HCT116 (cell line): Measurements from ENCODE around the gene ARCN1. TPM values are rescaled to one million over a fixed set of nuclear protein-coding genes. Genes with fewer than 3 reads are reported as not detected.
"Not testable (repeated sequence)": the region's sequence is repeated elsewhere in the genome, so short reads cannot be mapped to it uniquely, and the experiment has no call there.

ENCODE experiments used
- ATAC-seq: fragments of 200-7000 bp; cut with Tn5 transposase; 2 replicates; pipeline ENCODE4 v1.9.1; 2020; ENCODE audit warnings: mild to moderate bottlenecking, moderate library complexity
- BruUV-seq: library from RNA; stranded (reverse); fragments of 400-500 nt; replicated peaks from 2 replicates; lab custom pipeline; 2021; lab: Mats Ljungman, UMichigan
- CTCF ChIA-PET: fragments of 300-600 bp; sonication (Branson Sonifier 250); formaldehyde crosslinking; loops from one replicate; lab custom pipeline; 2021; ENCODE audit warnings: antibody characterized with exemption; lab: Charles Lee
- POLR2A ChIA-PET: fragments of 300-600, 350-600 bp; sonication (Branson Sonifier 250); formaldehyde crosslinking; loops from one replicate; lab custom pipeline; 2021; ENCODE audit warnings: antibody characterized with exemption; lab: Charles Lee
- RAD21 ChIA-PET, 2 experiments: fragments of 300-600 bp; sonication (Branson Sonifier 250); formaldehyde crosslinking; loops; one replicate each; lab custom pipeline; 2023; ENCODE audit warnings: low total read pairs in 2 of 2; ENCODE audit not compliant: uncharacterized antibody in 2 of 2, unreplicated experiment in 2 of 2, low non-redundant PET in 1 of 2; lab: Charles Lee
- DNase-seq: peaks from one replicate; pipeline ENCODE4 v3.0.0-alpha.2; 2010; ENCODE audit warnings: low read depth, low spot score
- H2AFZ ChIP-seq: fragments of 200-600 bp; shearing (Covaris generic), sonication (generic); 2 replicates; pipeline ENCODE4 v1.6.1; 2017; ENCODE audit warnings: low read depth, mixed run types, mixed read lengths, antibody characterized with exemption, low read length; ENCODE audit not compliant: poor library complexity, severe bottlenecking
- H3K27ac ChIP-seq: 2 replicates; pipeline ENCODE4 v1.5.1; 2012; ENCODE audit warnings: low read depth, low read length
- H3K27me3 ChIP-seq: fragments of 200-600 bp; sonication (generic); 2 replicates; pipeline ENCODE4 v1.6.1; 2016; ENCODE audit warnings: mixed run types, low read length, mixed read lengths; ENCODE audit not compliant: insufficient read depth
- H3K36me3 ChIP-seq, 2 experiments: fragments of 200-500 bp in 1 of 2; fragments of 200-600 bp in 1 of 2; sonication (Bioruptor generic) in 1 of 2; sonication (generic) in 1 of 2; 2 replicates each; pipeline versions ENCODE4 v1.5.1 to v1.6.1; 2014 to 2016; ENCODE audit warnings: low read length in 2 of 2, inconsistent platforms in 1 of 2, mixed read lengths in 1 of 2, mixed run types in 1 of 2; ENCODE audit not compliant: insufficient read depth in 2 of 2, control insufficient read depth in 1 of 2
- H3K4me1 ChIP-seq, 2 experiments: fragments of 200-600 bp in 1 of 2; sonication (generic) in 1 of 2; 2 replicates each; pipeline versions ENCODE4 v1.5.1 to v1.6.1; 2012 to 2017; ENCODE audit warnings: low read length in 2 of 2, inconsistent platforms in 1 of 2, mild to moderate bottlenecking in 1 of 2, mixed read lengths in 1 of 2, mixed run types in 1 of 2, moderate library complexity in 1 of 2; ENCODE audit not compliant: insufficient read depth in 2 of 2, control insufficient read depth in 1 of 2
- H3K4me2 ChIP-seq: fragments of 200-600 bp; sonication (generic); 2 replicates; pipeline ENCODE4 v1.6.1; 2017; ENCODE audit warnings: mixed run types, low read length, mixed read lengths
- H3K4me3 ChIP-seq, 2 experiments: fragments of 200-600 bp in 1 of 2; sonication (generic) in 1 of 2; replicated peaks in 1 of 2; 2 replicates each; pipeline ENCODE4 v1.5.1; 2011 to 2016; ENCODE audit warnings: low read length in 2 of 2, control low read depth in 1 of 2, low read depth in 1 of 2, mild to moderate bottlenecking in 1 of 2, mixed read lengths in 1 of 2, mixed run types in 1 of 2
- H3K79me2 ChIP-seq: fragments of 200-600 bp; sonication (generic); 2 replicates; pipeline ENCODE4 v1.6.1; 2017; ENCODE audit warnings: mild to moderate bottlenecking, mixed run types, low read length, moderate library complexity, mixed read lengths; ENCODE audit not compliant: insufficient read depth
- H3K9ac ChIP-seq: fragments of 200-600 bp; sonication (generic); 2 replicates; pipeline ENCODE4 v1.6.1; 2016; ENCODE audit warnings: low read length, mixed read lengths
- H3K9me2 ChIP-seq: fragments of 200-600 bp; sonication (generic), shearing (Covaris generic); 2 replicates; pipeline ENCODE4 v1.6.1; 2017; ENCODE audit warnings: mixed run types, mild to moderate bottlenecking, moderate library complexity; ENCODE audit not compliant: insufficient read depth
- H3K9me3 ChIP-seq, 2 experiments: fragments of 200-500 bp in 1 of 2; fragments of 200-600 bp in 1 of 2; sonication (Bioruptor generic) in 1 of 2; sonication (generic) in 1 of 2; 2 replicates each; pipeline ENCODE4 v1.6.1; 2014 to 2017; ENCODE audit warnings: low read length in 2 of 2, mixed read lengths in 2 of 2, inconsistent platforms in 1 of 2, low read depth in 1 of 2, mild to moderate bottlenecking in 1 of 2, mixed run types in 1 of 2, moderate library complexity in 1 of 2; ENCODE audit not compliant: control insufficient read depth in 1 of 2, insufficient read depth in 1 of 2
- H4K20me1 ChIP-seq: fragments of 200-600 bp; sonication (generic), shearing (Covaris generic); 2 replicates; pipeline ENCODE4 v1.6.1; 2017; ENCODE audit warnings: mixed run types, mild to moderate bottlenecking, moderate library complexity; ENCODE audit not compliant: insufficient read depth
- CEBPB ChIP-seq: IDR thresholded peaks from 2 replicates; pipeline ENCODE4 v1.6.1; 2012; ENCODE audit warnings: low read depth
- EZH2 ChIP-seq: fragments of 200-600 bp; sonication (generic); IDR thresholded peaks from 2 replicates; pipeline ENCODE4 v1.6.1; 2017; ENCODE audit warnings: antibody characterized with exemption, mixed run types
- JUND ChIP-seq: IDR thresholded peaks from 2 replicates; pipeline ENCODE4 v1.6.1; 2012
- REST ChIP-seq: IDR thresholded peaks from 2 replicates; pipeline ENCODE4 v1.6.1; 2012; ENCODE audit warnings: low read depth
- ZNF274 ChIP-seq: fragments of 200-500 bp; sonication (Bioruptor generic); IDR thresholded peaks from 2 replicates; pipeline ENCODE4 v1.6.1; 2014; ENCODE audit warnings: mild to moderate bottlenecking, low read depth, low read length, inconsistent platforms
- intact Hi-C: fragments of 100-400 bp; cut with micrococcal nuclease; formaldehyde crosslinking; loops from 2 replicates; pipeline ENCODE4 v1.10.0; 2022
- total RNA-seq: library from RNA; stranded (reverse); gene quantifications from one replicate; pipeline ENCODE4 v1.2.1, GENCODE V29; 2021; ENCODE audit not compliant: unreplicated experiment
- TF ChIP-seq, protein P1 (sequence below): IDR thresholded peaks from 2 replicates; pipeline ENCODE4 v1.6.1; 2012
- TF ChIP-seq, protein P2 (sequence below): IDR thresholded peaks from 2 replicates; pipeline ENCODE4 v1.6.1; 2011; ENCODE audit warnings: mild to moderate bottlenecking, low read length, moderate library complexity; ENCODE audit not compliant: insufficient replicate concordance; ENCODE audit errors: extremely low read depth

ARCN1 gene
- total RNA-seq, 1 experiment from 2014 or later, result 147 TPM

GRCh38 chr11:118574636-118575035 lies 2.4 kb downstream of the ARCN1 start:
- POLR2A ChIA-PET, result no interaction called here
- Histone ChIP-seq H3K9ac (no peak overlapping the region), H3K9me3 (no peaks in the 10 kb centered on the region), H2AFZ (no peak overlapping the region), H4K20me1 (peaks cover 9% of the 10 kb centered on the region; the same call in 1 of the 2 replicates), H3K27me3 (no peaks in the 10 kb centered on the region), H3K4me1 (peaks cover 5 to 23% of the 10 kb centered on the region in 2 experiments), H3K27ac (no peak overlapping the region), H3K79me2 (peaks cover 74% of the 10 kb centered on the region), H3K9me2 (no peaks in the 10 kb centered on the region), H3K36me3 (no peaks in the 10 kb centered on the region), H3K4me3 (no peak overlapping the region), H3K4me2 (peak overlapping the region; percentile 82; the same call in 1 of the 2 replicates)
- no peak for ATAC-seq
- no TSS peak for BruUV-seq
- CTCF ChIA-PET, result no interaction called here
- intact Hi-C loops, result no loop called here
- RAD21 ChIA-PET, result interaction anchor here in 1 of 2 experiments (0.6 kb wide), 1 partner anchor 243 kb away, joined by 3 read pairs; no protein-coding TSS in a partner anchor
- no peak for DNase-seq
- TF ChIP-seq ZNF274, result no peak
- no peak for TF ChIP-seq CEBPB
- TF ChIP-seq, protein P1, sequence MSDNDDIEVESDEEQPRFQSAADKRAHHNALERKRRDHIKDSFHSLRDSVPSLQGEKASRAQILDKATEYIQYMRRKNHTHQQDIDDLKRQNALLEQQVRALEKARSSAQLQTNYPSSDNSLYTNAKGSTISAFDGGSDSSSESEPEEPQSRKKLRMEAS, result no peak
- TF ChIP-seq EZH2, result no peak
- no peak for TF ChIP-seq JUND
- TF ChIP-seq, protein P2, sequence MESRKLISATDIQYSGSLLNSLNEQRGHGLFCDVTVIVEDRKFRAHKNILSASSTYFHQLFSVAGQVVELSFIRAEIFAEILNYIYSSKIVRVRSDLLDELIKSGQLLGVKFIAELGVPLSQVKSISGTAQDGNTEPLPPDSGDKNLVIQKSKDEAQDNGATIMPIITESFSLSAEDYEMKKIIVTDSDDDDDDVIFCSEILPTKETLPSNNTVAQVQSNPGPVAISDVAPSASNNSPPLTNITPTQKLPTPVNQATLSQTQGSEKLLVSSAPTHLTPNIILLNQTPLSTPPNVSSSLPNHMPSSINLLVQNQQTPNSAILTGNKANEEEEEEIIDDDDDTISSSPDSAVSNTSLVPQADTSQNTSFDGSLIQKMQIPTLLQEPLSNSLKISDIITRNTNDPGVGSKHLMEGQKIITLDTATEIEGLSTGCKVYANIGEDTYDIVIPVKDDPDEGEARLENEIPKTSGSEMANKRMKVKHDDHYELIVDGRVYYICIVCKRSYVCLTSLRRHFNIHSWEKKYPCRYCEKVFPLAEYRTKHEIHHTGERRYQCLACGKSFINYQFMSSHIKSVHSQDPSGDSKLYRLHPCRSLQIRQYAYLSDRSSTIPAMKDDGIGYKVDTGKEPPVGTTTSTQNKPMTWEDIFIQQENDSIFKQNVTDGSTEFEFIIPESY, result no peak
- no peak for TF ChIP-seq REST

DNA sequence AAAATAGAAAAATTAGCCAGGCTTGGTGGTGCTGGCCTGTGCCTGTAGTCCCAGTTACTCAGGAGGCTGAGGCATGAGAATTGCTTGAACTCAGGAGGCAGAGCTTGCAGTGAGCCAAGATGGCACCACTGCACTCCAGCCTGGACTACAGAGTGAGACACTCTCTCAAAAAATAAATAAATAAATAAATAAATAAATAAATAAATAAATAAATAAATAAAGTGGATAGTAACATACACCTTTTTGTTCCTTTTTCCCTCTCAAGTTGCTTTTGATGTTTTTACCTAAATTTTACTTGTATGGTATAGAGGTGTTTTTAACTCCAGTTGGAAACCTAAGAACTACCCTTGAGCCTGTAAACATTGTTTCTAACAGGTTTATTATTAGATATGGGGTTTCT lies 5.8 kb downstream of the ARCN1 start:
- BruUV-seq, intact Hi-C loops, POLR2A ChIA-PET, RAD21 ChIA-PET, H3K4me2 ChIP-seq, DNase-seq, H3K36me3 ChIP-seq, ATAC-seq, H3K27me3 ChIP-seq, H3K9me2 ChIP-seq, H3K4me3 ChIP-seq, H3K27ac ChIP-seq, H3K9ac ChIP-seq, H3K9me3 ChIP-seq, H2AFZ ChIP-seq: not testable (repeated sequence)
- Histone ChIP-seq H3K4me1 (peaks cover 5 to 15% of the 10 kb centered on the region in 2 experiments; a peak in 3 of 4 replicates), H4K20me1 (peaks cover 15% of the 10 kb centered on the region; the same call in 1 of the 2 replicates), H3K79me2 (peaks cover 92% of the 10 kb centered on the region)
- CTCF ChIA-PET, result interaction anchor here (1.7 kb wide), 1 partner anchor 17 kb away, joined by 4 read pairs; no protein-coding TSS in a partner anchor
